ENCODE results near the gene TEN1. TPM values are rescaled to one million over a fixed set of nuclear protein-coding genes. Genes with fewer than 3 reads are reported as not detected.

The TEN1 gene
- total and polyA plus RNA-seq, 2 of the 13 experiments (the other 11 are each of a cell fraction or from before 2014, with no cell fraction given) = 18.0 to 21.3 TPM

- TF ChIP-seq ZNF609 (CRISPR knock-in tag; IDR thresholded peaks at IDR 0.05; ENCODE audit: borderline replicate concordance) = peak; percentile 76
- no peak for TF ChIP-seq ZNF12 (CRISPR knock-in tag; IDR thresholded peaks at IDR 0.05)
- peak; percentile 79; the same call in 1 of the 2 replicates for TF ChIP-seq MEIS1 (CRISPR knock-in tag; IDR thresholded peaks at IDR 0.05; ENCODE audit: borderline replicate concordance)
- TF ChIP-seq ZNF354B (CRISPR knock-in tag; IDR thresholded peaks at IDR 0.05) = no peak
- peak; percentile 85 for TF ChIP-seq GATAD1 (CRISPR knock-in tag; IDR thresholded peaks at IDR 0.05)
- peak; percentile 91; the same call in 1 of the 2 replicates for TF ChIP-seq SMYD3 (CRISPR knock-in tag; IDR thresholded peaks at IDR 0.05)
- TF ChIP-seq ZNF749 (CRISPR knock-in tag; IDR thresholded peaks at IDR 0.05; ENCODE audit: borderline replicate concordance) = peak; percentile 97; the same call in 1 of the 2 replicates
- TF ChIP-seq ZNF792 (CRISPR knock-in tag; IDR thresholded peaks at IDR 0.05) = peak; percentile 82
- no peak for TF ChIP-seq LCORL (IDR thresholded peaks at IDR 0.05)
- peak; percentile 88 for TF ChIP-seq LCORL (CRISPR knock-in tag; IDR thresholded peaks at IDR 0.05)
- TF ChIP-seq ZNF335 (CRISPR knock-in tag; IDR thresholded peaks at IDR 0.05) = peak; percentile 98
- no peak; the same call in 1 of the 2 replicates for TF ChIP-seq JDP2 (CRISPR knock-in tag; IDR thresholded peaks at IDR 0.05; ENCODE audit: borderline replicate concordance)
- TF ChIP-seq ELF1 (CRISPR knock-in tag; IDR thresholded peaks at IDR 0.05) = peak; percentile 87
- peak; percentile 47; the same call in 1 of the 2 replicates for TF ChIP-seq RCOR2 (CRISPR knock-in tag; IDR thresholded peaks at IDR 0.05)
- peak; percentile 91 for TF ChIP-seq ZNF883 (CRISPR knock-in tag; IDR thresholded peaks at IDR 0.05; ENCODE audit: not compliant biosample characterization)
- TF ChIP-seq ZNF782 (CRISPR knock-in tag; IDR thresholded peaks at IDR 0.05; ENCODE audit: borderline replicate concordance) = 0 out of 2 replicates have a peak, but pooled peaks have one; percentile 56
- TF ChIP-seq KDM2A (CRISPR knock-in tag; IDR thresholded peaks at IDR 0.05; ENCODE audit: borderline replicate concordance, low read depth) = peak; percentile 100
- TF ChIP-seq ZSCAN20 (CRISPR knock-in tag; IDR thresholded peaks at IDR 0.05; ENCODE audit: borderline replicate concordance) = peak; percentile 28; the same call in 1 of the 2 replicates
- peak; percentile 58; the same call in 1 of the 2 replicates for TF ChIP-seq ZNF224 (CRISPR knock-in tag; IDR thresholded peaks at IDR 0.05)
- peak; percentile 74; the same call in 1 of the 2 replicates for TF ChIP-seq MYPOP (CRISPR knock-in tag; IDR thresholded peaks at IDR 0.05)
- peak; percentile 89 for TF ChIP-seq RXRA (CRISPR knock-in tag; IDR thresholded peaks at IDR 0.05)
- peak; percentile 97; the same call in 1 of the 2 replicates for TF ChIP-seq ZNF383 (CRISPR knock-in tag; IDR thresholded peaks at IDR 0.05; ENCODE audit: borderline replicate concordance)
- no peak for TF ChIP-seq ZBTB1 (CRISPR knock-in tag; IDR thresholded peaks at IDR 0.05; ENCODE audit: borderline replicate concordance)
- TF ChIP-seq PBX3 (CRISPR knock-in tag; IDR thresholded peaks at IDR 0.05; ENCODE audit: borderline replicate concordance) = peak; percentile 31; the same call in 1 of the 2 replicates
Observed at GRCh38 chr17:75940727-75941441, 38.2 kb upstream of the TEN1 start, which contains the start of gene FBF1 (continued).

Data from HepG2 (cell line).